Subcutaneous adipose tissue (tissue), 4 donors: ENCODE results near the gene SLC43A3. TPM values are rescaled to one million over a fixed set of nuclear protein-coding genes. Genes with fewer than 3 reads are reported as not detected.

Experiments used
- total RNA-seq, 4 donors: library from RNA; depleted of rRNA; stranded (reverse); fragments of >200 nt; gene quantifications; one replicate each; pipeline ENCODE4 v1.1.0, GENCODE V29; 2016
- TF ChIP-seq, protein P1 (sequence below): fragments of 450-650 bp; IDR thresholded peaks from one replicate; pipeline ENCODE4 v1.5.1; 2016; ENCODE audit warnings: low read depth, mild to moderate bottlenecking, control low read depth, antibody characterized with exemption, moderate library complexity

SLC43A3 gene
- total RNA-seq, 4 donors from 2014 or later: 50.1 to 108 (median 80.2) TPM

DNA sequence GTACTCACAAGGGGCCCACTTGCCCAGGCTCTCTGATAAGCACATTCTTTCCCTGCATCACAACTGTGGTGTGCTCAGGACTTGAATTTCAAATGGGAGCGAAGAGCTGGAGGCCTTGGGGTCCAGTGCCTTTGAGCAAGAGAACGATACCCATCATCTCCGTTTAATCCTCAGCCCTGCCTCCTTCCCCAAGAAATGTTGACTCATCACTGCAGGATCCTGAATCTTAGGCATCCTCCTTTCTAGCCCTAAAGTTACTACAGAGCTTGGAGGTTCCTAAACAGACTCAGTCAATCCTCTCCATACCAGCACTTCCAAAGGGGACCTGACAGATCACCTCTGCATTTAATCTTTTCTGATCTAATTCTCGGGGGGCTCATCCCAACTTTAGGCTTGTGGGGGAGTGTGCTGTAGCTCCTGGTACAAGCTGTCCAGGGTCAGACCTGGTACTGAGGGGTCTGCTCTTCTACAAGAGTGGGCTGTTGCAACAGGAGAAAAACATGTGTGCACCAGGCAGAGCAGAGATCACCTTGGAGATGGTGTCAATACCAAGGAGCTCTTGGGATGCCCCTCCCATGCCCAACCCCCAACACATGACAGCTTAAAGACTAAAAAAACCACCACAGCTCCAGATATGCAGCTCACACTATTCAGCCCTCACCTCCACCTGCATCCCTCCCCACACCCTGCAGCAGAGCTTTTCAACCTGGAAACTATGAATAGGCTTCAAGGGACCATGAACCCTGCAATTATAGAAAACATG is 32.5 kb downstream of the SLC43A3 start:
- TF ChIP-seq, protein P1, sequence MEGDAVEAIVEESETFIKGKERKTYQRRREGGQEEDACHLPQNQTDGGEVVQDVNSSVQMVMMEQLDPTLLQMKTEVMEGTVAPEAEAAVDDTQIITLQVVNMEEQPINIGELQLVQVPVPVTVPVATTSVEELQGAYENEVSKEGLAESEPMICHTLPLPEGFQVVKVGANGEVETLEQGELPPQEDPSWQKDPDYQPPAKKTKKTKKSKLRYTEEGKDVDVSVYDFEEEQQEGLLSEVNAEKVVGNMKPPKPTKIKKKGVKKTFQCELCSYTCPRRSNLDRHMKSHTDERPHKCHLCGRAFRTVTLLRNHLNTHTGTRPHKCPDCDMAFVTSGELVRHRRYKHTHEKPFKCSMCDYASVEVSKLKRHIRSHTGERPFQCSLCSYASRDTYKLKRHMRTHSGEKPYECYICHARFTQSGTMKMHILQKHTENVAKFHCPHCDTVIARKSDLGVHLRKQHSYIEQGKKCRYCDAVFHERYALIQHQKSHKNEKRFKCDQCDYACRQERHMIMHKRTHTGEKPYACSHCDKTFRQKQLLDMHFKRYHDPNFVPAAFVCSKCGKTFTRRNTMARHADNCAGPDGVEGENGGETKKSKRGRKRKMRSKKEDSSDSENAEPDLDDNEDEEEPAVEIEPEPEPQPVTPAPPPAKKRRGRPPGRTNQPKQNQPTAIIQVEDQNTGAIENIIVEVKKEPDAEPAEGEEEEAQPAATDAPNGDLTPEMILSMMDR: no peak

DNA sequence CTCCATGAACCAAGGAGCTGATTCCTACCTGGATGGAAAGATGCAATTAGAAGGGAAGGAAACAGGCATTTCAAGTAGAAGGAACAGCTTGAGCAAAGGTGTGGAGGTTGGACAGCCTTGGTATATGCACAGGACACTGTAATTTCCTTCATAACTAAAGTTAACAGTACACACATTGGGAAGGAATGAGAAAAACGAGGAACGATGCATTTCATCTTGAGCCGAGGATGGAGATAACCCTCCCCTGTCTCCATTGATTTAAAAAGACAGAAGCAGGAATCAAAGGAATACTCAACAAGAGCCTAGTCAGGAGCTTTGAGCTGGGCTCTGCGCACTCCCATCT is 34.2 kb downstream of the SLC43A3 start:
- TF ChIP-seq, protein P1: no peak

DNA sequence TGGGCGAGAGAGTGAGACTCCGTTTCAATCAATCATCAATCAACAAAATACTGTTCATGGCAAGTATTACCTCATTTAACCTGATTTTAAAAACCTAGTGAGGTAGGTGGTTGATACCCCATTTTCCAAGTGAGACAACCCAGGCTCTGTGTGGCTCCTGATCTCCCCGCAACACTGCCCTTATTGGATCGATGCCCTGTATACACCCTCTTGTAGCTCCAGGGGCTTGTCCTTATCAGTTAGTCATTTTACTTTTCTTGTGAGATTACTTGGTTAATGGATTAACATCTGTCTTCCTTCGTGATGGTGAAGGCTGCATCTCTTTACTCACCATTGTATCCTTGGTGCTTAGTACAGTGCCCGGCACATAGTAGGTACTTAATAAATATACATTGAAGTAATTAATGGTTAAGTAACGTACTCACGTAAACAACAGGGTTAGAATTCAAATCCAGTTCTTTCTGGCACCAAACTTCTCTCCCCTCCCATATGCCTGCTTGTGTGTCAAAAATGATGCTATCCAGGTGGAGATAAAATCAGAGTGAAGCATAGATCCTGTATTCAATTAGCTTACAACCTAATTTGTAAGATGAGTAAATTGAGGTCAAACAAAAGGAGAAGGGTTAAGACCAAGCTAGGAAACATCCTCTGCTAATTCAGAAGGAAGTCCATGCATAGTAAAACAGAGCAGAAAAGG is 34.7 kb downstream of the SLC43A3 start:
- TF ChIP-seq, protein P1: no peak

DNA sequence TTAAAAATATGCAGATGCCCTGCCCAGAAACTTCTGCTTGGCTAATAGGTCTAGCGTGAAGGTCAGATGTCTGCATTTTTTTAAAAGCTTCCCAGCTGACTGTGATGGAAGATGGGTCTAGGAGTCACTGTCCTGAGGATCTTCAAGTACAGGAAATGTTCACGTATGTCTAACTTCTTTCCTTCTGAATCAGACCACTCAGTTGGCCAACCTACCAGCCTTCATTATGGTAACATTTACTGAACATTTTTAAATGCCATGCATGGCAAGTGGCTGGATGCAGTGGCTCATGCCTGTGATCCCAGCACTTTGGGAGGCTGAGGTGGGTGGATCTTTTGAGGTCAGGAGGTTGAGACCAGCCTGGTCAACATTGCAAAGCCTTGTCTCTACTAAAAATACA is 35.4 kb downstream of the SLC43A3 start:
- TF ChIP-seq, protein P1: no peak

DNA sequence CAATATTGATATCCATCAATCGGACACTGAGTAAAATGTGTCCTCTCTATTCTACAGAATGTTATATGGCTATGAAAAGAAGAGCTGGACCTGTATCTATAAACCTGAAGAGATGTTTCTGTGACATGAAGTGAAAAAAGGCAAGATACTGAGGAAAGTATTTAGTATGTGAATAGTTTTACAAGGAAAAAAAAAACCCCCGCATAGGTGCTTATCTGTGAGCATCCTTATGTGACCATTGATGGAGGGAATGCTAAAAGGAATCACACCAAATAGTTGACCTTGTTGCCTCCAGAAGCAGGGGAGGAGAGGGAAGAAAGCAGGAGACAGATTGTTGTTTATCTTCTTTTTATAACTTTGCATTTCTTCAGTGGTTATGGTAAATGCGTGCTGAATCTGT is 35.8 kb downstream of the SLC43A3 start:
- TF ChIP-seq, protein P1: no peak

DNA sequence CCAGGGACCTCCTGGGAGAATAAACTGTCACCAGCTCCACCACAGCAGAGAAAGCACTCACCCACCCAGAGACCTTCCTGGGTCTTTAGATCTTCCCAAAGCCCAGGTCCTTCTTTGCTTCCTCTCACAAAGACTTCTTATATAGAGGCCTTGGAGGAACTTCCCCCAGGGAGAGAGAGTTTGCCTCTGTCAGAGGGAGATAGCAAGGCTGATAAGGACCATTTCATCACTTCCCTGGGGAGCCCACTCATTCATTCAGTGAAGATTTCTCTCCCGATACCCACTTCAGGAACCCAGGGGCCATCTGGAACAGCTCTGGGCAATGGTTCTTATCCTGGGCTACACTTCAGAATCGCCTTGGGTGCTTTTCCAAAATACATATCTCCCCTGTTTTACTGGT is 36.4 kb downstream of the SLC43A3 start, which contains the start of gene PRG2:
Gene PRG2 (minus strand): TSS at position 116 of the 400 bp plus-strand sequence. CDS start 706 bp downstream, outside the sequence.
- TF ChIP-seq, protein P1: no peak

GRCh38 chr11:57387289-57388030 is 39.5 kb downstream of the SLC43A3 start:
- TF ChIP-seq, protein P1: no peak
